OCI-LY3 (cell line): ENCODE measurements around the gene SNED1.

Source experiments
- CTCF ChIP-seq: fragments of 200-600, 300-600 bp; sonication (generic); IDR thresholded peaks from 2 replicates; pipeline ENCODE4 v1.5.1; 2014; ENCODE audit warnings: antibody characterized with exemption, low read length, low read depth
- EZH2phosphoT487 ChIP-seq: fragments of 200-600 bp; shearing (Covaris generic); IDR thresholded peaks from 2 replicates; pipeline ENCODE4 v1.6.1; 2018; ENCODE audit warnings: antibody characterized with exemption, mixed run types, low read depth

DNA sequence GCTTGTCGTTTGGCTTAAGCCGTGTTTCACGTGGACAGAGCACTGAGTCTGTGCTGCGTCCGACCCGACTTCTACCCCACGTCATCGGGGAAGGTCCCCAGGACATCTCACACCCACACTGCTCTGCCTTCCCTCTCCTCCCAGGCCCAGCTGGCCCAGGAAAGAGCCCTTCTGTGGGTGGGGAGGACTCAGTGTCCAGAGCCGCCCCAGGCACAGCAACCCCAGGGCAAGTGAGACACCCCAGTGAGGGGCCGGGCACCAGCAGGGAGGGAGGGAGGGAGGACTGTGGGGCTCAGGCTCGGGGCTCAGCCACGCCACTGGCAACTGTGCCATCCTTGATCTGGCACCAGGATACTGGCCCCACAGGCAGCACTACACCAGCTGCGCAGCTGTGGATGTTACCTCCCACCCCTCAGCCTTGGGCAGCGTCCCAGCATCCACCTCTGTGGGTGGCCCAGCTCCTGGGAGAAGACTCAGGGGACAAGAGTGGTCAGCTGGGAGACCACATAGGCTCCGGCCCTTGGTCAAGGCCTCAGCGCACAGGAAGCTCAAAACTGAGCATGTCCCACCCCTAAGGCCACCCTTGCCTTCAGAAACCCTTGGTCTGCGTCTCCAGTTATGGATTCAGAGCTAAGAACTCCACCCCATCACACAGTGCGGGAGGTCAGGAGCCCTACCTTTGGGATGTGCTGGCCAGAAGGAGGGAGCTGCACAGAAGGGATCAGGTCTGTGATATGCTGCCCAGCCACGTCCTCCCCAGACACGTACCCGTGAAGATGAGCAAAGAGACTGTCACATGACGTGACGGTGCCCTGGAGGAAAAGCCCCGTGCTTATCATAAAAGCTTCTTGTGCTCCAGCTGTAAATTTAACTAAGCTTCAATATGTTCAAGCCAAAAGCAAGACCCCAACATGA, 139.1 kb downstream of the SNED1 start:
- no peak for TF ChIP-seq CTCF
- no peak for TF ChIP-seq EZH2phosphoT487
